NK-92 treated with Interleukin-12 subunit alpha and Interleukin-12 subunit beta, amount 100 ng/mL, for 24 hours (cell line): ENCODE results near the gene OSBPL6.

Source experiments
- DNase-seq: peaks from one replicate; lab custom pipeline; 2025; lab: John Stamatoyannopoulos, UW

The OSBPL6 gene

DNA sequence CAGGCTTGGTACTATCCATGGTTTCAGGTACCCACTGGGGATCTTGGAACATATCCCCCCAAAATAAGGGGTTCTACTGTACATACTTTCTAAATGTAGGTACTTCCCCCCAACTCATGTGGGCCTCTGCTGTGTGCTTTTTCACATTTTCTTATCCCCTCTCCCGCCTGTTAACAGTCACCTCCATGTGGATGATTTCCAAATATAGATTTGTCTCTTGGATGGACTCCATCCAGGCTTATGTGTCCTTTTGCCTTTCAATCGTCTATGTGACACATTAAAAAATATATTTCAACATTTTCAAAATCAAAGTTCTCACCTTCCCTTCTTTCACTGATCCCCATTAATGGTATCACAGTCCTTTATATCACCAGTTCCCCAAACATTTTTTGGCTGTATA is 44.4 kb downstream of the OSBPL6 start:
- no peak for DNase-seq

DNA sequence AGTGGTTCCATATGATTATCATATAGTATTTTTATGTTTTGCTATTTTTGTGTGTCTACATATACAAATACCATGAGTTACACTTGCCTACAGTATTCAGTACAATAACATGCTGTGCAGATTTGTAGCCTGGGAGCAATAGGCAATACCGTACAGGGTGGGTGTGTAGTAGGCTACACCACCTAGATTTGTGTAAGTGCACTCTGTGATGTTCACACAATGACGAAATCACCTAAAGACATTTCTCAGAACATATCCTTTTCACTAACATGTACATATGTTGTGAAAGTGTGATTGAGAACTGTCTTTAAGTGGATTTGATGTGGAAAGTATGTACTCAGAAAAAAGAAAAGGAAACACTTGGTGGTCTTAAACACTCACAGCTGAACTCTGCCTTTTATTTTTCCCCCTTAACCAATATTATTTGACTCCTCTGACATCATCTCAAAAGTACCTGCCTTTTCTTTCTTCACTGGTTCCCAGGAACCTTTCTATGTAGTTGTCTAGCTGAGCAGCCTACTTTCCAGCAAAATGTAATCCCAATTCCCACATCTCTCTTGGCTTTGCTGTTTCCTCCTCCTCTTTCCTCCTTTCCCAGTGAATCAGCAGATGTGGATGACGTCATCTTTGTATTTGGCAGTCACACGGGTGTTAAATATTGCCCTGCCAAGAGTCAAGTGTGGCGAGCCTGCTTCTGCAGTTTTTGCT is 47.7 kb downstream of the OSBPL6 start:
- DNase-seq = no peak

DNA sequence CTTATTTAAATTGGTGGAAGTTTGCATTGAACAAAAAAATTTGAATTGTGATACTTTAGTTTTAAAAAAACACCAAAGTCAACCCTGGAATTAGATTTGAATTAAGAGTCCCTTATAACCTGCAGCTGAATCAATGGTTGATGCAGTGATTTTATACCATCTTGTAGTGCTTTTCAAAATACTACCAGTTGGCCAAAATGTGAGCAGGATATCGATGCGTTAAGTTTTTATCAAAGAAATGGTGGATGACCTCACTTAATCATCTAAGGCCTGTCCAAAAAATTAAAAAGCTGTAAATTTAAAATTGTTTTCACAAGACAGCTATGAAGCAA is 48.2 kb downstream of the OSBPL6 start:
- no peak for DNase-seq

DNA sequence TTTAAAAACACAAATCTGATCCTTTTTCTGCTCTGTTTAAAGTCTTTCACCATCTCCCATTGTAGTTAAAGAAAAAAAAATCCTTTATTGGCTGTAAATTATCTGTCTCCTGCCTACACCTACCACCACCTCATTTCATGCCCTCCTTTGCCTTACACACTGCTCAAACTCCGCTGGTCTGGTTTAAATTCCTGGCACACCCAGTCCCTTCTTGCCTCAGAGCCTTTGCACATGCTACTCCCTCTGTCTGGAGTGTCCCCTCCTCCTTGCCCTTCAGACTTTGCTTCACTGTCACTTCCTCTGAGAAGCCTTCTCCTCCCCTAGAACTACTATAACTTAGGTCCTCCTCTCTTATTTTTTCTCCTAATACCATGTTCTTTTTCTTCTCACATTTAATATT is 49.6 kb downstream of the OSBPL6 start:
- no peak for DNase-seq

DNA sequence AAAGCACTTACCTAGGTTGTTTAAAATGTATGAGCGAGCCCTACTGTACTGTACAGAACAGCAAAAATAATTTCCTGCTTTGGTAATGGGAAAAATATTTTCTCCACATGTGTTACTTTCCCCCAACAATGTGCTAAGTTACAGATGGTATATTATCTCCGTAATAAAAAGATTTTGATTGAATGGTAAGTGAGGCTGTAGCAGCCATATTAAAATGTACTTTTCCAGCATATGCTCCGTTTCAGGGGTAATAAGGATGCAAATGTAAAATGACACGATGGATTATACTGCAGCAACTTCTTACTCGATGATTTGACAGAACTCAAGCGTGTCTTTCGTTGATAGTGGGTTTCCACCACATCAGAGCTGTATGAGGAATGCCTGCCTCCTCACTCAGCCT is 50.5 kb downstream of the OSBPL6 start:
- no peak for DNase-seq

DNA sequence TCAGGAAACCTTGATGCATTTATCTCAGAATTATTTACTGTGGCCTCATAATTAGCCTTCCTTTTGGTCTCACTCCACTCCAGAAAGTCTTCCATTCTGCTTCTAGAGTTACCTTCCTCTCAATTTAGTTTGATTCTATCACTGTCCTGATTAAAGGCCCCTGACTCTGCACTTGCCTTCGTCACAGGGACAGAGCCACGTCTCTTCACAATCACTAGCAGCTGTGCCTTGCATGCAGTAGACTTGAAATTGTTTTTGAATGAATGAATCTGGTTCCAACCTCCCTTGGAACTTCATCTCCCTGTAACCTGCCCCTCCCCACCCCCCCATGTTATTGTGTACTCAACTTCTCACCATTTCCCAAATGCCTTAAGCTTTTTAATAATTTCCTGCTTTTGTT is 52.4 kb downstream of the OSBPL6 start:
- no peak for DNase-seq

DNA sequence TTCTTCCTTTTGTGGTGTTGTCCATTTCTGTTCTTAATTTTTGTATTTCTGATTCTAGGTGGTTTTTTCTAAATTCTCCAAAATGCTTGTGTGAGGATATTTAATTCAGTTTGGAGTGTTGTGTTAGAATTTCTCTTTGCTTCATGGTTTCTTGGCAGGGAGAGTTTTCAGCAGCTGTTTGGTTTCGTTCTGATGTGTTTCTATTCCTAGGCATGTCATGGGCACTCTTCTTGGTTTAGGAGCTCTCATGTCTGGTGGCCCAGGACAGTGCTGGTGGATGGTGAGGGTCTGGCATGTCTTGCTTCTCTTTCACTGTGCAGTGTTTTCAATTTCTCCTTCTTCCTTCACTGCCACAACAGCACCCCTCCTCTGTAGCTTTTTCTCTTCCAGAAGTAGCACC is 52.9 kb downstream of the OSBPL6 start:
- no peak for DNase-seq

DNA sequence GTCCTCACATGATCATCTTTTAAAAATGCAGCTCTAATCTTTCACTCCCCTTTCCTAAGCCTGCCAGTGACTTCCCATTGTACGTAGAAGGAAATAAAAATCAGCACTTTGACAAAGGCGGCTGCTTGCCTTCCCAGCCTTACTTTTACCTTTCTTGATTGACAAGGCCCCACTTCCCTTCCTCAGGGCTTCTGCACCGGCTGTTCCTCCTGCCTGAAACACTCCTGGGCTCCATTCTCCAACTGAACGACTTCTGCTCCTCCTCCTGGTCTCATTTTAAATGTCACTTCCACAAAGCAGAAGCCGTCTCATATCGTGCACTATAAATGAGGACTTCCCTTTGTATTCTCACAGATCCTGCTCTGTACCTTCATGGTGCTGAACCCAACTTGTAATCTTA is 56.1 kb downstream of the OSBPL6 start:
- DNase-seq = no peak

DNA sequence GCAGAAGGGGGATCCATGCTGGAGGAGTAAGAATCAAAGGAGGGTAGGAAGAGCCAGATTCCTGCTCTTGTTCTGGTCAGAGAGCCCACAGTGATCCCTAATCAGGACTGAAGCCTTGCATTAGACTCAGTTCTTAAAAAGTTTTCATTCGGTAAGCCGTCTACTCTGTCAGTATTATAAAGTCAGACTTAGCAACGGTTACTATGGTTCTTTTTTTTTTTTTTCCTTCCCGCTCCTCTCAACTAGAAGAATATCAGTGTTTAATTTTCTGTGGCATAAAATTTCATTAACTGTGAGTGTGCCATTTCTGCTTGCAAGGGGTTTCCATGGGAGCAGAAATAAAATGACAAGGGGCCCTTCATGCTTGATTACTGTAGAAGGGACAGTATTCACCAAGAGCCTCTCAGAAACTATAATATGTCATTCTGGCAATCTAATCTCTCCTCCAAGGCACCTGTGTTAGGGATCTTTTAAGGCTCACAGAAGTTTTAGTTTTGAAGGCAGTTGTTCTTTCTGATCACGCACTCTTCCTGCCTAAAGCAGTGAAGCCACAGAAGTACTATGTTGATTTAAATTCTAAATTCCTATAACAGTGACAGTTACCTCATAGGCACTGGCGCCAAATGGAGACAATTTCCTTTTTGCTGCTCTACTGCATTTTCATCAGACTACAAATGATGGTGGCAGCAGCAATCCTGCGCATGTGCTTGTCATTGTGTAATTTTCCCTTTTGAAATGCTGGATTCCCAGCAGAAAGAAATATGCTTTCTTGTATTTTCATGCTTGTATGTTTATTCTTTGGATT is 57.0 kb downstream of the OSBPL6 start:
- DNase-seq = no peak

DNA sequence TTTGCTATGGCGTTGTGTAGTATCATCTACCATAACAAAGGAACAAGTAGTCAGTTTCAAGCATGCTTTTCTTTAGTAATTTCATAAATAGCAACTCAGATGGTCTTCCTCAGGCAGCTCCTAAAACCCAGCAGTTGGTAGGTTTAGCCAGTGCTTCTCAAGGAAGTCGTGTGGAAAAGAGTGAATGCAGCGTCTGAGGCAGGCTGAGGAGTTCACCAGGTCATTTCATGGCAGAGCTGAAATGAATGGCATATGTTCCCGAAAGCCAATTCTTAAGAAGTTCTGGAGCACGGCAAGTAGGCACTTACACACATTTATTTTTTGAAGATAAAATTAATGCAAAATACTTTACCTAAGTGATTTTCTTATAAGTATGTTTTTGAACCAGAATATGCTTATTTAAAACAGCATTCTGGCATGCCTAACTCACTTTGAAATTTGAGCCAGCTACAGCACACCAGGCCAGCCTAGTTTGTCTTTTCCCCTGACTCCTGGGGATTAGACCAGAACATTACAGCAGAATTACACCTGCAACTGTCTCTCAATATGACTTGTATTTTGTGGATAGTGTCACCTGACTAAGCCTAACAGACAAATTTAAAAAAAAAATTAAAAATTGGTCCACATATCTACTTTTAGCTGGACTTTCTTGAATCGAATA is 62.2 kb downstream of the OSBPL6 start:
- no peak for DNase-seq

DNA sequence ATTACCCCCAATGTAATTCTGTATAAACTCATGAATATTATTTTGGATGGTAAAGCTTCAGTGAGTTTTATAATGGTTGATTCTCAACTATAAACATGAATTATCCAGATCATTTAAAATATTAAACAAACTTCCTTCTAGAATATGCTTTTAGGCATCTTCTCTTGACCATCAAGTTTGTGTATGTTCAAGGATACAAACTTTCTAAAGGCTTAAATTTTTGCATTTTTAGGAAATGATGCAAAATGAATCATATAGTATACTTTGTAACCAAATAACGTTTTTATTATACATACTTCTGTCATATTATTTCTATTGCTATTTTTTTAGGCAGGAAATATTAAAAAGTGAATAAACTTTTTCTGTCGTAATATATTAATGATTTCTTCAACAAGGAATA is 62.8 kb downstream of the OSBPL6 start:
- no peak for DNase-seq

DNA sequence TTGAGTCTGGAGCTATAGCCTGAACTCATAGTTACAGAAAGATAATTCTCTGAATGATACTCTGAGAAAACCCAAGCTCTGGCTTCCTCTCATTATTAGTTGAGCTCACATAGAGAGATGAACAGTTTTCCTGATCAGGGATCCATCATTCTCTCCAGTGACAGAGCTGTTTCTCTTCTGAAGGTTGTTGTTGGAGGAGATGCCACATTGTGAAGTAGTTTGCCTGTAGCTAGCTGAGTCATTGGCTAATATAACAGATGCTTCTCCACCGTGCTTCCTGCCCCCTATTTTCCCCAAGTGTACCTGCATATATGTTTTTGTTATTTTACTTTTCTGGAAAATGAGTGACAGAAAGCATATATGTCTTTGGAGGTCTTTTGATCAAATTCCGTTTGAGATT is 64.6 kb downstream of the OSBPL6 start:
- DNase-seq = no peak

DNA sequence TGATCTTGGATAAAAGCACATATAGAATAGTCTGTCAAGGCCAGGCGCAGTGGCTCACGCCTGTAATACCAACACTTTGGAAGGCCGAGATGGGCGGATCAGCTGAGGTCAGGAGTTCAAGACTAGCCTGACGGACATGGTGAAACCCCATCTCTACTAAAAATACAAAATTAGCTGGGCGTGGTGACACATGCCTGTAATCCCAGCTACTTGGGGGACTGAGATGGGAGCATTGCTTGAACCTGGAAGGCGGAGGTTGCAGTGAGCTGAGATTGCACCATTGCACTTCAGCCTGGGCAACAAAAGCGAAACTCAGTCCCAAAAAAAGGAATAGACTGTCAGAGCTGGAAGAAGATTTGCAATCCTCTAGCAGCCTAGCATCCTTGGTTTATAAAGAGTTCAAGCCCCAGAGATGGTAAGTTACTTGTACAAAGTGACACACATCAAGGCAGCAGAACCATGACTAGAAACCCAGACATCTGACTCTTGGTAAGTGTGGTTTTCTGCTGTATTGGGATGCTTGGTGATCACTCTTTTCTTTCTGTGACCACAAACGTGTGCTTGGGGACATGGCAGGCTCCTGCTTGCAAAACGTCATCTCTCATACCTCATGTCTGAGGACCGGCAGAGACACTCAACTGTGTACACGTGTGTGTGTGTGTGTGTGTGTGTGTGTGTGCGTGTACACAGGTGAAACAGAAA is 69.0 kb downstream of the OSBPL6 start:
- DNase-seq = no peak

DNA sequence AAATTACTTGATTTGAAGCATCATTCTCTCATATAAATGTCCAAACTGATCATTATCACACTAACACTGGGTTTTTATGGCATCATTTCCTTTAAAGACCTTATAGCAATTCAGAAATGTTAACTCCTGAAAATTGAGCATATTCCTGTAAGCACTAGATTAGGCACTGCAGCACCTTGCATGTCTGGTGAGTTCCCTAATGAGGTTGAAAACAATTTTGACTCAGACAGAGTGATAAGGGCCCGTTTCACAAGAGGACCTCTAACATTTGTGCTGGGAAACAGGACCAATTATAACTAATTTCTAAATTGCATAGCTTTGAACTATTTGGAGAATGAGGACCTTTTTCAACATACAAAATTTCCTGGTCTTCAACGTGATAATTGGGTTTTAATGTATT is 69.9 kb downstream of the OSBPL6 start:
- DNase-seq = no peak

DNA sequence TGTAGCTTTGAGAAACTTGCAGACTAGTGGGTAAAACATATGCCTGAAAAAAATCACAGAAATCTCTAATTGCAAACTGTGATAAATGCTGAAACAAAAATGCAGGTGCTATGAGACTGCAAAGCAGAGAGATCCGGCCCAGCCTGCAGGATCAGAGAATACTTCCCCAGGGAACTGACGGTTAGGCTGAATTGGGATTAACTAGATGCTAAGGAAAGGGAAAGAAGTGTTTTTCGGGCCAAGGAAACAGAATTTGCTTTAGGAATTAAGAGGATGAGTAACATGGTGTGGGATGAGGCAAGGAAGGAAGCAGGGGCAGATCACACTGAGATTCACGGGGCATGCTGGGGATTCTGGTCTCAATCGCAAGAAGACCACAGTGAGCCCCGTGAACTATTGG is 71.5 kb downstream of the OSBPL6 start:
- DNase-seq = no peak

DNA sequence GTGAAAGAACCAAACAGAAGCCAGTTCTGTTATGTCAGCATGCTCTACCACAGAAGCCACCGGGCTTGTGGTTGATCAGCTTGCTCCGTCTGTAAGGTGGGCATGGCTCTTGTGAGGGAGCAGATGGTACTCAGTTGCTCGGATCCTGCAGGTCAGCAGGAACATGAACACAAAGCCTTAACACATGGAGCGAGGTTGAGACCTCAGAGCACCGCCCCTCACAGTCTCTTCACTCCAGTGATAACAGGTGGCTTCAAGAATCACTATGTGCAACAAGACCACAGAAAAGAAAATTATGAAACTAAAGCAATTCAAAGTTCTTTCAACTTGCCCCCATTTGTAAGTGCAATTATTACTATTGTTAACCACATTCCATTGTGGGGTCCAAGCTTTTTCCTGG is 72.1 kb downstream of the OSBPL6 start:
- DNase-seq = no peak

DNA sequence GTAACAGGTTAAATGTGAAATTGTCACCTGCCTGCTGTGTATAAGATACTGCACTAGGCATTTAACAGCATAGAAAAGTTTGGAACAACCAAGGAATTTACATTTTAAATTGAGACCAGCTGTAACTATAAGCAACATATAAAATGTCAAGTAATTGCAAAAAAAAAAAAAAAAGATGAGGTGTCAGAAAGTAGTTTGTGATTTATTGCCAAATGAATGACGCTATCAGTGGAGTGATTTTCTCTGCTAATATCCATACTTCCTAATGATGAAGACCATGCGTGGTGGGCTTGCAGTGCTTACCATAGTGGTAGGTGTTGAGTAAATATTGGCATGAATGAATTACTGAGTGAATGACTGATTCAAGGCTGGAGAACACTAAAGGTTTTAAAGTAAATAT is 73.3 kb downstream of the OSBPL6 start:
- no peak for DNase-seq

DNA sequence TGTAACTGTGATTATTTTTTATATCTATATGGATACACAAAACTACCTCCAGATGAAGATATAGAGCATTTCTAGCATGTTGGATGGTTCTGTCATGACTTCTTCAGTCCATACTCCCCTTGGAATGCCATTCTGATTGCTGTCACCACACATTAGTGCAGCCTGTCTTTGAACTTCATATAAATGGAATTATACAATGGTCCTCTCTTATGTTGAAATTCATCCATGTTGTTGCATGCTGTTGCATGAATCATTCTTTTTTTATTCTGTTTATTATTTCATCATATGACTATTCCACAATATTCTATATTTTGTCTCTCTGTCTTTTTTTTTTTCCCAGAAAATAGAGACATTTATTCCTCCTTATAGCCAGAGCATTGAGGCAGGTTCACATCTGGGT is 74.1 kb downstream of the OSBPL6 start:
- DNase-seq = no peak

DNA sequence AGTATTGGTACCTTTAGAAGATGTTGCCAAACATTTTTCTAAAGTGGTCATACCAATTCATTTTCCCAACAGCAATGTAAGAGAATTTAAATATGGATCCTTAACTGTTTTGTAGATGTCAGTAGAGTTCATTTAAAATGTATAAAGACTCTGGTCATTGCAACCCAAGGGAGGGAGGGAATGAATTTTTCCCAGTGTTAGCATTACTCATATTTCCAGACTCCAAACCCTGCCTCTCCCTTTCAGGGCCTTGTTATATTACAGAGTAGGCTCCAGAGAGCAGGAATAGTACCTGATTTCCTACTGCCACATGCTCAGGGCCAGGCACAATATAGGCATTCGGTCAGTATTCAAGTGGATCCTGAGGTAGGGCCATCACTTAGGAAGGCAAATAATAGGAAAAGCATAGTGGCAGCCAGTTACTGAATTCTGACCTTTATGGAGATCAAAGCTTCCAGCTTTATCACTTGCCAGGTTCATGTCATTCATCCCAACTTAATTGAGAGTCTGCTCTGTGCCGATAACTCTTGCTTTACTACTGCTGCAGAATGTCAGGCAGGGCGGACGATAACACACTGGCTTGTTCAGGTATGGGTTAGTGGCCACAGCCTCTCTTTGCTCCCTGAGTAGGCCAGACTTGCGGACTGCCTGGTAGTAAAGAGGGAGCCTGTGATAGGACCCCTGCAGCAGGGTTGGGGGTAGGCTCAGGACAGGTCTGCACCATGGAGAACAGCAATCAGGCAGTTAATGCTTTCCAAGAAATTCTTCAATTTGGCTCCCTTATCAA is 75.3 kb downstream of the OSBPL6 start:
- DNase-seq = no peak

DNA sequence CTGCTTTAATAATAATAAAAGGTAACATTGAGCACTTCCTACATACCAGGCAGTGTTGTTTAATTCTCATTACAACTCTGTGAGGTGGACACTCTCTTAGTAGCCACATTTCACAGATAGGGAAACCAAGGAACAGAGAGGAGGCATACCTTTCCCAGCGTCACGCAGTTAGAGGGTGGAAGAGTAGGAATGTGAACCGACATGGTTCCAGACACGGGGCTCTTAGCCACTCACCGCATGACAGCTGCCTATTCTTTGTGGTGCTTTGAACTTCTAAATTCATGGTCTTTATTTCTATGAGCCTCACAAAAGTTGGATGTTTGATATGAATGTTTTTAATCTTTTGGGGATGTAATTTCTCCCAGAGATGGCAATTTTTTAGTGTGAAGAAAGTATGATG is 76.0 kb downstream of the OSBPL6 start:
- DNase-seq = no peak

DNA sequence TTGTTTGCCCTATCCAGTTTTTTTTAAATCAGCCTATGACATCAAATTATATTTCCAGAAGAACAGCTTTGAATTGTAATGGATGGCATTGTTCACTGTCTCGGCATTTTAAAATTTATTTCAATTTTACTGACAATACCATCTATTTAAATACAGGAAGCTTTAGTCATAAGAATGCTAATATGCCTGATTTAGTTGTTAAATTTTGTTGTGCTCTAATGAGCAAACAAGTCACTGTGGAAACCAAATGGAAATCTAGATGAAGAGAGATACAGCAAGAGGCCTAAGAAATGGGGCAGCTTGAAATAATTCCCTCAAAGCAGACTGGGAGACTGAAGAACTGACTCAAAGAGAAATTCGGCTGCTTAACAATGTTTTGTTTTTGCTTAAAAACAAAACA is 76.8 kb downstream of the OSBPL6 start:
- DNase-seq = no peak
